SK-N-SH treated with all-trans-retinoic acid at 6 μM for 48 hours (cell line): ENCODE data around the gene LRRC43.

Source experiments
- ATAC-seq: fragments of 200-7000 bp; cut with Tn5 transposase; 3 replicates; pipeline ENCODE4 v1.9.1; 2020; ENCODE audit warnings: mild to moderate bottlenecking, moderate library complexity
- BACH2 ChIP-seq: fragments of 250-450 bp; sonication (Bioruptor Pico); IDR thresholded peaks from 2 replicates; pipeline ENCODE4 v1.9.0; 2021; ENCODE audit warnings: mild to moderate bottlenecking, borderline replicate concordance
- CREB5 ChIP-seq: fragments of 250-450 bp; sonication (Bioruptor Pico); IDR thresholded peaks from 2 replicates; pipeline ENCODE4 v1.5.1; 2020; ENCODE audit warnings: low read depth, mild to moderate bottlenecking, moderate library complexity
- CSDC2 ChIP-seq: fragments of 250-450 bp; sonication (Bioruptor Pico); IDR thresholded peaks from 2 replicates; pipeline ENCODE4 v1.5.0; 2020; ENCODE audit warnings: mild to moderate bottlenecking, moderate library complexity
- CSRNP3 ChIP-seq: fragments of 250-450 bp; sonication (Bioruptor Pico); IDR thresholded peaks from 2 replicates; pipeline ENCODE4 v1.5.1; 2021; ENCODE audit warnings: mild to moderate bottlenecking, moderate library complexity
- ESRRG ChIP-seq: fragments of 250-450 bp; sonication (Bioruptor Pico); IDR thresholded peaks from 2 replicates; pipeline ENCODE4 v1.6.1; 2021; ENCODE audit warnings: mild to moderate bottlenecking
- GLIS3 ChIP-seq: fragments of 250-450 bp; sonication (Bioruptor Pico); IDR thresholded peaks from 2 replicates; pipeline ENCODE4 v1.5.0; 2020; ENCODE audit warnings: mild to moderate bottlenecking, moderate library complexity
- ISL1 ChIP-seq: fragments of 250-450 bp; sonication (Bioruptor Pico); IDR thresholded peaks from 2 replicates; pipeline ENCODE4 v2.1.2; 2022; ENCODE audit warnings: mild to moderate bottlenecking, moderate library complexity
- OSR1 ChIP-seq: fragments of 250-450 bp; sonication (Bioruptor Pico); IDR thresholded peaks from 2 replicates; pipeline ENCODE4 v1.8.0; 2022; ENCODE audit warnings: moderate library complexity, mild to moderate bottlenecking, inconsistent platforms
- POU6F1 ChIP-seq: fragments of 250-450 bp; sonication (Bioruptor Pico); IDR thresholded peaks from 2 replicates; pipeline ENCODE4 v1.8.0; 2021; ENCODE audit warnings: low read depth, mild to moderate bottlenecking, moderate library complexity, borderline replicate concordance
- PPARA ChIP-seq: fragments of 250-450 bp; sonication (Bioruptor Pico); IDR thresholded peaks from 2 replicates; pipeline ENCODE4 v1.5.0; 2020; ENCODE audit warnings: mild to moderate bottlenecking, borderline replicate concordance
- RARB ChIP-seq: fragments of 250-450 bp; sonication (Bioruptor Pico); IDR thresholded peaks from 2 replicates; pipeline ENCODE4 v1.8.0; 2021; ENCODE audit warnings: mild to moderate bottlenecking, moderate library complexity
- SNAI2 ChIP-seq: fragments of 250-450 bp; sonication (Bioruptor Pico); IDR thresholded peaks from 2 replicates; pipeline ENCODE4 v1.5.0; 2020; ENCODE audit warnings: mild to moderate bottlenecking, moderate library complexity
- TCF4 ChIP-seq: fragments of 250-450 bp; sonication (Bioruptor Pico); IDR thresholded peaks from 2 replicates; pipeline ENCODE4 v1.8.0; 2021; ENCODE audit warnings: mild to moderate bottlenecking, moderate library complexity, borderline replicate concordance
- TOX ChIP-seq: fragments of 250-450 bp; sonication (Bioruptor Pico); IDR thresholded peaks from 2 replicates; pipeline ENCODE4 v1.8.0; 2021; ENCODE audit warnings: mild to moderate bottlenecking, moderate library complexity, borderline replicate concordance
- TSHZ2 ChIP-seq: fragments of 250-450 bp; sonication (Bioruptor Pico); IDR thresholded peaks from 2 replicates; pipeline ENCODE4 v1.5.0; 2020; ENCODE audit warnings: mild to moderate bottlenecking, moderate library complexity
- ZC3H10 ChIP-seq: fragments of 250-450 bp; sonication (Bioruptor Pico); IDR thresholded peaks from 2 replicates; pipeline ENCODE4 v1.5.1; 2021; ENCODE audit warnings: mild to moderate bottlenecking, moderate library complexity
- ZFP30 ChIP-seq: fragments of 450-650 bp; formaldehyde crosslinking; IDR thresholded peaks from 2 replicates; pipeline ENCODE4 v1.5.0; 2022; ENCODE audit warnings: mild to moderate bottlenecking, moderate library complexity
- ZNF565 ChIP-seq: fragments of 450-650 bp; formaldehyde crosslinking; conservative IDR thresholded peaks from 2 replicates; pipeline ENCODE4 v1.5.0; 2020; ENCODE audit warnings: low read depth, mild to moderate bottlenecking, moderate library complexity
- ZNF70 ChIP-seq: fragments of 450-650 bp; formaldehyde crosslinking; IDR thresholded peaks from 2 replicates; pipeline ENCODE4 v1.5.0; 2020; ENCODE audit warnings: mild to moderate bottlenecking, moderate library complexity

Gene LRRC43

GRCh38 chr12:122232691-122233090 is 49.8 kb downstream of the LRRC43 start:
- TF ChIP-seq ZFP30 (CRISPR knock-in tag) (no peak), TOX (CRISPR knock-in tag) (no peak), RARB (CRISPR knock-in tag) (no peak), ZC3H10 (CRISPR knock-in tag) (no peak)
- no peak for ATAC-seq

- no peak for TF ChIP-seq ZNF565
- no peak for ATAC-seq
Observed at GRCh38 chr12:122235741-122236140, 52.8 kb downstream of the LRRC43 start.

GRCh38 chr12:122238861-122239260 is 55.9 kb downstream of the LRRC43 start:
- no peak for ATAC-seq
- TF ChIP-seq POU6F1 (CRISPR knock-in tag) (no peak), TSHZ2 (CRISPR knock-in tag) (no peak), ISL1 (no peak), BACH2 (CRISPR knock-in tag) (no peak), PPARA (CRISPR knock-in tag) (no peak), CSRNP3 (CRISPR knock-in tag) (no peak), CREB5 (CRISPR knock-in tag) (no peak), OSR1 (CRISPR knock-in tag) (no peak), CSDC2 (CRISPR knock-in tag) (no peak)

GRCh38 chr12:122243965-122244364 is 61.0 kb downstream of the LRRC43 start:
- TF ChIP-seq CREB5 (CRISPR knock-in tag) (no peak), RARB (CRISPR knock-in tag) (no peak), PPARA (CRISPR knock-in tag) (no peak), ZC3H10 (CRISPR knock-in tag) (no peak), TSHZ2 (CRISPR knock-in tag) (no peak), TOX (CRISPR knock-in tag) (no peak), GLIS3 (CRISPR knock-in tag) (no peak), OSR1 (CRISPR knock-in tag) (no peak), ESRRG (no peak), ISL1 (no peak), ZNF70 (CRISPR knock-in tag) (no peak), ZFP30 (CRISPR knock-in tag) (no peak), TCF4 (no peak), CSDC2 (CRISPR knock-in tag) (no peak), SNAI2 (no peak), ZNF565 (no peak)
- ATAC-seq: no peak
